ENCODE measurements around the gene IL11. TPM values are rescaled to one million over a fixed set of nuclear protein-coding genes. Genes with fewer than 3 reads are reported as not detected.

The IL11 gene
- total and polyA plus RNA-seq, 10 donors, result 0.04 to 0.23 (median 0.06) TPM; not detected in 7

DNA sequence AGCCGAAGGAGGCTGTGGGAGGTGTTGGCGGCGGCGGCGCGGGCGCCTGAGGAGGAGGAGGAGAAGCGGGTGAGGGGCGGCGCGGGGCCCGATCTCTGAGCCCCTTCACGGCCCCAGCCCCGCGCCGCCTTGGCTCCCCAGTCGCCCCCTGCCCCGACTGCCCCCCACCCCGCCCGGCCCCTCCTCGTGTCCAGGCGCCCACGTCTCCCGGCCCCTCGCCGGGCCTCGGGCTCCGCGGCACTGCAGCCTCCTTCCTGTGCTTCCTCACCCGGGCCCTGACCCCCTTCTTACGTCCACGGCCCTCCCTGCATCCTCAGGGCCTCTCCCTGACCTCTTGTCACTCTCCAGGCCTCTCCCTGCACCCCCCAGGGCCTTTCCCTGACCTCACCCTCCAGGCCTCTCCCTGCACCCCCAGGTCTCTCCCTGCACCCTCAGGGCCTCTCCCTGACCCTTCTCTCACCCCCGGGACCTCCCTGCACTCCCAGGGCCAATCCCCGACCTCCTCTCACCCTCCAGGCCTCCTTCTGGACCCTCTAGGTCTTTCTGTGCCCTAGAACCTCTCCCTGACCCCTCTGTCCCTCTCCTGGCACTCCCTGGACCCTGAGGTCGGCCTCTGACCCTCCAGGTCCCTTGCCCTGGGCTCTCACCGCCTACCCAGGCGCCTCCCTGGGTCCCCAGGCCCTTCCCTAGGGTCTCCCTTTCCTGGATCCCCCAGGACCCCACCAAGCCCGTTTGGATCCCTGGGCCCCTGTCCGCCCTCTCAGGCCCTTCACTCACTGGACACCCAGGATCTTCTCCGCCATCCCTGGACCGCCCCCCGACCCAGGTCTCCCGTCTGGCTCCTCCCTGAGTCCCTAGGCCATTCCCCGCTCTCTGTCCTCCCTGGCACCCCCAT lies 30.1 kb downstream of the IL11 start:
- TF ChIP-seq, protein P1, sequence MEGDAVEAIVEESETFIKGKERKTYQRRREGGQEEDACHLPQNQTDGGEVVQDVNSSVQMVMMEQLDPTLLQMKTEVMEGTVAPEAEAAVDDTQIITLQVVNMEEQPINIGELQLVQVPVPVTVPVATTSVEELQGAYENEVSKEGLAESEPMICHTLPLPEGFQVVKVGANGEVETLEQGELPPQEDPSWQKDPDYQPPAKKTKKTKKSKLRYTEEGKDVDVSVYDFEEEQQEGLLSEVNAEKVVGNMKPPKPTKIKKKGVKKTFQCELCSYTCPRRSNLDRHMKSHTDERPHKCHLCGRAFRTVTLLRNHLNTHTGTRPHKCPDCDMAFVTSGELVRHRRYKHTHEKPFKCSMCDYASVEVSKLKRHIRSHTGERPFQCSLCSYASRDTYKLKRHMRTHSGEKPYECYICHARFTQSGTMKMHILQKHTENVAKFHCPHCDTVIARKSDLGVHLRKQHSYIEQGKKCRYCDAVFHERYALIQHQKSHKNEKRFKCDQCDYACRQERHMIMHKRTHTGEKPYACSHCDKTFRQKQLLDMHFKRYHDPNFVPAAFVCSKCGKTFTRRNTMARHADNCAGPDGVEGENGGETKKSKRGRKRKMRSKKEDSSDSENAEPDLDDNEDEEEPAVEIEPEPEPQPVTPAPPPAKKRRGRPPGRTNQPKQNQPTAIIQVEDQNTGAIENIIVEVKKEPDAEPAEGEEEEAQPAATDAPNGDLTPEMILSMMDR (IDR thresholded peaks at IDR 0.05 in 8 of 11, conservative IDR thresholded peaks at IDR 0.05 in 3 of 11), result peak in 1 of 11 experiments; percentile 2
- no peak for TF ChIP-seq POLR2AphosphoS5 (IDR thresholded peaks at IDR 0.05)
- TF ChIP-seq POLR2A (IDR thresholded peaks at IDR 0.05), result peak in 2 of 3 donors; percentile 38 to 85
- peaks cover 0 to 36% (median 0%) of the 10 kb centered on the region in 6 donors for H3K36me3 ChIP-seq
- WGBS, 5 donors, result 4 to 8% (median 5%) methylated on average over 15 to 36 of the region's 44 CpGs
- H3K27ac ChIP-seq, result peak overlapping the region; percentile 60 to 97 (median 91)
- peaks cover 10 to 35% (median 22%) of the 10 kb centered on the region in 6 donors for H3K4me1 ChIP-seq
- H3K4me3 ChIP-seq, result peak overlapping the region; percentile 45 to 75 (median 58)
- peak; percentile 83 for DNase-seq
- H3K9me3 ChIP-seq, result no peaks in the 10 kb centered on the region
- H3K27me3 ChIP-seq (replicated peaks in 1 of 7), result peaks cover 0 to 32% (median 0%) of the 10 kb centered on the region in 7 donors
- intact Hi-C loops (cut with DNase I; ENCODE audit: low total_unique reads), result no loop called here

- peak; percentile 100 for DNase-seq
- Histone ChIP-seq H3K27ac (peak within 1 kb of the TSS; percentile 72 to 97 (median 91)), H3K36me3 (peaks cover 0 to 27% (median 0%) of the 10 kb centered on the region in 6 donors), H3K9me3 (no peaks in the 10 kb centered on the region), H3K4me1 (peaks cover 10 to 35% (median 22%) of the 10 kb centered on the region in 6 donors), H3K27me3 (replicated peaks in 1 of 7) (peaks cover 0 to 41% (median 0%) of the 10 kb centered on the region in 7 donors), H3K4me3 (peak within 1 kb of the TSS; percentile 45 to 75 (median 58))
- intact Hi-C loops (cut with DNase I; ENCODE audit: low total_unique reads), result no loop called here
- 0 to 2% (median 1%) methylated on average over 51 to 63 of the region's 63 CpGs for WGBS, 5 donors
- TF ChIP-seq, protein P1 (IDR thresholded peaks at IDR 0.05 in 8 of 11, conservative IDR thresholded peaks at IDR 0.05 in 3 of 11), result peak; percentile 35 to 85 (median 66)
- TF ChIP-seq POLR2A (IDR thresholded peaks at IDR 0.05), result peak in 1 of 3 donors; percentile 32
- TF ChIP-seq POLR2AphosphoS5 (IDR thresholded peaks at IDR 0.05), result peak; percentile 98 to 99 (median 99)
Observed at GRCh38 chr19:55339105-55339888, 31.0 kb downstream of the IL11 start, which contains the start of gene KMT5C. Gene KMT5C (plus strand): TSS chr19:55339876. CDS start chr19:55341937, 2,061 bp downstream.

DNA sequence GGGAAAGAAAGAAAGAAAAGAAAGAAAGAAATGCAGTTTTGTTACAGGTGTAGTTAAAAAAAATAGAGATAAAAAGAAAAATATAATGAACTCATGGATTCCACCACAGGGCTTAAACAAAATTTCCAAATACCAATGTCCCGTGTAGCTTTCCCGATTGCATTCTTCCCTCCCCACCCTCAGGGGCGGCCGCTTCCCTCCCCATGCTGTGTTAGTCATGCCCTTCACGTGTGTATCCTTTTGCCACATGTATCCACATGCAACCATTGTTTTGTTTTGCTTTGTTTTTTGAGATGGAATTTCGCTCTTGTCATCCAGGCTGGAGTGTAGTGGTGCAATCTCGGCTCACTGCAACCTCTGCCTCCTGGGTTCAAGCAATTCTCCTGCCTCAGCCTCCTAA lies 34.2 kb downstream of the IL11 start:
- Histone ChIP-seq H3K27ac (no peak overlapping the region), H3K9me3 (no peaks in the 10 kb centered on the region), H3K36me3 (no peaks in the 10 kb centered on the region), H3K4me1 (peaks cover 10 to 31% (median 17%) of the 10 kb centered on the region in 6 donors), H3K4me3 (no peak overlapping the region), H3K27me3 (replicated peaks in 1 of 7) (peaks cover 0 to 58% (median 5%) of the 10 kb centered on the region in 7 donors)
- intact Hi-C loops (cut with DNase I; ENCODE audit: low total_unique reads), result no loop called here
- no peak for TF ChIP-seq POLR2AphosphoS5 (IDR thresholded peaks at IDR 0.05)
- TF ChIP-seq, protein P1 (IDR thresholded peaks at IDR 0.05 in 8 of 11, conservative IDR thresholded peaks at IDR 0.05 in 3 of 11), result no peak
- no peak for TF ChIP-seq POLR2A (IDR thresholded peaks at IDR 0.05)
- no peak for DNase-seq
- 78 to 86% (median 83%) methylated on average over 7 of the region's 7 CpGs for WGBS, 5 donors
